Measurements from ENCODE around the gene FRY. TPM values are rescaled to one million over a fixed set of nuclear protein-coding genes. Genes with fewer than 3 reads are reported as not detected.
"Not testable (repeated sequence)": the region's sequence is repeated elsewhere in the genome, so short reads cannot be mapped to it uniquely, and the experiment has no call there.

FRY gene
- 100 to 1,000 TPM in 1 of 4 donors, 10 to 100 TPM in 2, 1 to 10 TPM in 1; 6.7 to 106 (median 14.1) TPM for total RNA-seq

DNA sequence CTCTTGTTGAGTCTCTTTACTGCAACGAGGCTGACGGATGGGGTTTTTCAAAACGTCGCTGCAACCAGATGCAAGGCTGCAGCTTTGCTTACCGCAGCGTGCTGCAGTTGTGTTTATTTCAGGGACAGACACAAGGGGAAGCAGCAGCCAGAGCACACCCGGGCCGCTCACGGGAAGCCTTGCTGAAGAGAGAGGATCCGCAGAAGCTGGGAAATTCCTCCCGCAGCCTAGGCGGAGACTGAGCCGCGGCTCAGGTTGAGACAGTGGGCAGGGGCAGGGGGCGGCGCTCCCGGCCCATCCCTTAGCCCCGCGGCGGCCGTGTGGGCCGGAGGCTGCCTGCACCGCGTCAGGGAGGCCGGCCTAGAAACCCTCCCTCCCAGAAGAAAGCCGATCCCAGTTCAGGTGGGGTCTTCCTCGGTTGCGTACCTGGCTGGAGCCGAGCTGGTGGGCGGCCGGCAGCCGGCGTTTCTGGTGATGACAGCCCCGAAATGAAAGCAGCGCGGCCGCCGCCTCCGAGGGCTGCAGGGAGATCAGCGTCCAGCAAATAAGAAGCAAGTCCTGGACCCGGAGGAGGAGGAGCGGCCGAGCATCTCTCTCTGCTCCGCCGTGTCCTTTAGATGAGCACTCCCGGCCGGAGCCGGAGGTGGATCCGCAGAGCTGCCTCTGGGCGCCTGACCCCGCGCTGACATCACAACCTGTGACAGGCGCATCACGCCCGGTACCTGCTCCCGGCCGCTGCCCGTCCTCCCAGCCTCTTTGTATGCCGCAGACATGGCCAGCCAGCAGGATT, at the start of gene FRY:
Gene FRY (plus strand): TSS at position 750 of the 790 bp plus-strand sequence. CDS start 22 bp downstream, at position 772.
- Histone ChIP-seq H3K27ac (peak within 1 kb of the TSS; percentile 52 to 77 (median 66)), H3K27me3 (no peaks in the 10 kb centered on the region), H3K4me1 (peaks cover 0 to 11% (median 0%) of the 10 kb centered on the region in 4 donors), H3K36me3 (no peaks in the 10 kb centered on the region), H3K4me3 (peak within 1 kb of the TSS; percentile 45 to 87 (median 64)), H3K9me3 (no peaks in the 10 kb centered on the region)
- DNase-seq = peak; percentile 50 to 86 (median 68)
- TF ChIP-seq, protein P1, sequence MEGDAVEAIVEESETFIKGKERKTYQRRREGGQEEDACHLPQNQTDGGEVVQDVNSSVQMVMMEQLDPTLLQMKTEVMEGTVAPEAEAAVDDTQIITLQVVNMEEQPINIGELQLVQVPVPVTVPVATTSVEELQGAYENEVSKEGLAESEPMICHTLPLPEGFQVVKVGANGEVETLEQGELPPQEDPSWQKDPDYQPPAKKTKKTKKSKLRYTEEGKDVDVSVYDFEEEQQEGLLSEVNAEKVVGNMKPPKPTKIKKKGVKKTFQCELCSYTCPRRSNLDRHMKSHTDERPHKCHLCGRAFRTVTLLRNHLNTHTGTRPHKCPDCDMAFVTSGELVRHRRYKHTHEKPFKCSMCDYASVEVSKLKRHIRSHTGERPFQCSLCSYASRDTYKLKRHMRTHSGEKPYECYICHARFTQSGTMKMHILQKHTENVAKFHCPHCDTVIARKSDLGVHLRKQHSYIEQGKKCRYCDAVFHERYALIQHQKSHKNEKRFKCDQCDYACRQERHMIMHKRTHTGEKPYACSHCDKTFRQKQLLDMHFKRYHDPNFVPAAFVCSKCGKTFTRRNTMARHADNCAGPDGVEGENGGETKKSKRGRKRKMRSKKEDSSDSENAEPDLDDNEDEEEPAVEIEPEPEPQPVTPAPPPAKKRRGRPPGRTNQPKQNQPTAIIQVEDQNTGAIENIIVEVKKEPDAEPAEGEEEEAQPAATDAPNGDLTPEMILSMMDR (IDR thresholded peaks at IDR 0.05) = no peak
- no peak for TF ChIP-seq POLR2A (IDR thresholded peaks at IDR 0.05)

DNA sequence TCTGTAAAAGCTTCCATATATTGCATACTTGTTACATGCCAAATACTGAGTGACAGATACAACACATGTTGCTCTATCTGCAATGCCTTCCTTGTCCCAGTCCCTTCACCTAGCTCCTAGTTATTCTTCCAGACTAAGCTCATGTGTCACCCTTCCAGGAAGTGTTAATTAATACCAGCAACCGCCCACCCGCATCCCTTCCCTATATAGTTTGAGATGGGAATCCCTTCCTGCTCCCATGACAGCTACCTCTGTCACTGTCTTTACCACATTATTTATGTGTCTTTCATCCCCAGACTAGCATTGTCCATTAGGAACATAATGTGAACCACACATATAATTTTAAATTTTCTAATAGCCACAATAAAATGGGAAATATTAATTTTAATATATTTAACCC, 49.5 kb upstream of the FRY start:
- TF ChIP-seq, protein P1 (IDR thresholded peaks at IDR 0.05) = no peak
- TF ChIP-seq POLR2A (IDR thresholded peaks at IDR 0.05) = no peak
- Histone ChIP-seq H3K27ac (no peak overlapping the region), H3K4me1 (peaks cover 0 to 10% (median 0%) of the 10 kb centered on the region in 4 donors), H3K9me3 (no peaks in the 10 kb centered on the region), H3K36me3 (no peaks in the 10 kb centered on the region), H3K4me3 (no peak overlapping the region), H3K27me3 (no peaks in the 10 kb centered on the region)
- no peak for DNase-seq

DNA sequence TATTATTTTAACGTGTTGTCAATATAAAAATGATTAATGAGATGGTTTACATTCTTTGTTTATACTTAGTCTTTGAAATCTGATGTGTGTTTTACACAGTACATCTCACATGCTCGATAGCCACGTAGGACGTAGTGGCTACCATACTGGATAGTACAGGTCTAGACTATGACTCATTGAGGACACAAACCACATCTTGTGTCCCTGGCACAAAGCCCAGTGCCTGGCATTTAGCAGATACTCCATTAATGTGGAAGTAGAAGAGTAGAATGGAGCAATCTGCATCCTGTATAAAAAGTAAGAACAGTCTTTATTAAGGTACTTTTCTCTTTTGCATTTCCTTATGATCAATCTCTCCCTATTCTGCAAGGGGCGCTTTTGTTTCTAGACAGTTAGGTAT, 49.0 kb upstream of the FRY start:
- Histone ChIP-seq H3K9me3 (no peaks in the 10 kb centered on the region), H3K4me1 (peaks cover 0 to 10% (median 0%) of the 10 kb centered on the region in 4 donors), H3K4me3 (no peak overlapping the region), H3K27me3 (no peaks in the 10 kb centered on the region), H3K27ac (no peak overlapping the region), H3K36me3 (no peaks in the 10 kb centered on the region)
- TF ChIP-seq, protein P1 (IDR thresholded peaks at IDR 0.05) = no peak
- no peak for TF ChIP-seq POLR2A (IDR thresholded peaks at IDR 0.05)
- DNase-seq = peak in 2 of 3 donors; percentile 67 to 88

DNA sequence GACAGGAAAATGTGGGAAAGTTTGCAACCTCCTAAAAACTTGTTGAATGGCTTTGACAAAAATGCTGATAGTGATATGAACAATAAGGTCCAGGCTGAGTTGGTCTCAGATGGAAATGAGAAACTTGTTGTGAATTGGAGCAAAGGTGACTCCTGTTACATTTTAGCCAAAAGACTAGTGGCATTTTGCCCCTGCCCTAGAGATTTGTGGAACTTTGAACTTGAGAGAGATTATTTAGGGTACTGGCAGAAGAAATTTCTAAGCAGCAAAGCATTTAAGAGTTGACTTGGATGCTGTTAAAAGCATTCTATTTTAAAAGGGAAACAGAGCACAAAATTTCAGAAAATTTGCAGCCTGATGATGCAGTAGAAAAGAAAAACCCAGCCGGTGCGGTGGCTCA, 47.9 kb upstream of the FRY start:
- DNase-seq, H3K36me3 ChIP-seq, H3K27ac ChIP-seq, H3K4me1 ChIP-seq, H3K9me3 ChIP-seq, H3K27me3 ChIP-seq, H3K4me3 ChIP-seq: not testable (repeated sequence)

DNA sequence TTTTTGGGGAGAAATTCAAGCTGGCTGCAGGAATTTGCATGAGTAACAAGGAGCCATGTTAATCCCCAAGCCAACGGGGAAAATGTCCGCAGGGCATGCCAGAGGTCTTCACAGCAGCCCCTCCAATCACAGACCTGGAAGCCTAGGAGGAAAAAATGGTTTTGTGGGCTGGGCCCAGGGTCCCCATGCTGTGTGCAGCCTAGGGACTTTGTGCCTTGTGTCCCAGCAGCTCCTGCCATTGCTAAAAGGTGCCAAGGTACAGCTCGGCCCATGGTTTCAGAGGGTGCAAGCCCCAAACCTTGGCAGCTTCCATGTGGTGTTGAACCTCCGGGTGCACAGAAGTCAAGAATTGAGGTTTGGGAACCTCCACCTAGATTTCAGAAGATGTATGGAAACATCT, 47.2 kb upstream of the FRY start:
- not testable (repeated sequence) for DNase-seq

DNA sequence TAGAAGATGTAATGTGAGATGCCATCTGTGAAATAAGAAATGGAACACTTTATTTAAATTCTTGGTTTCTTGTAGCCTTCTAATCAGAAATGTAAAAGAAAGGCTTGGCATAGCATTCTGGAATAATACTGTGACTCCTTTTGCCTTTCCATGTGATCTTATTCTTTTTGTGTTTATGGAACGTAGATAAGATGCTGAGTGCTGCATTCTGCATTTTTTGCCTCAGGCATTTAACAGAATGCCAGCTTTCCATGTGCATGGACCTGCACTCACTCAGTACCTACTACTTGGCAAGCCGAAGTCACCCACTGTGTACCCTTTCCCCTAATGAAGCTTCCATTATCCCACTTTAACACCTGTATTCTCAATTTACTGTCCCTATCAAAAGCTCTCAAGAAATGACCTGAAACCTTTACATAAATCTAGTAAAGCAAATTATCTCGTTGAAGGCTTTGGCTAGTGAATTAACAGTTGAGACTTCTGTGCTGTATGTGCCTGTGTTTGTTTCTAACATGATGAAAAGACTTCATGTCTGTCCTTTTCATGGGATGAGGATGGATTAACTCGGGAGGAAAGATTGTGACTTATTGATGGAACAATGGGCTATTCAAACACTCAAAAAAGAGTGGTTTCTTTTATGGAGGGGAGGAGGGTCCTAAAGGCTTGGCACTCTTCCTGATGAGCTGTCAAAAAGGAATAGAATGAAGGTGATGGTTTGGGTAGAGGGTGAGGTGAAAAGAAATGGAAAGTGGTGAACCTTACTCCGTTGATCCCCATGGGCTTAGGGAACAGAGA, 44.7 kb upstream of the FRY start:
- no peak for DNase-seq
- no peak overlapping the region for H3K27ac ChIP-seq

More for the DNA sequence above, 47.2 kb upstream of the FRY start:
- H3K27me3 ChIP-seq, H3K36me3 ChIP-seq, H3K27ac ChIP-seq, H3K4me3 ChIP-seq, H3K9me3 ChIP-seq, H3K4me1 ChIP-seq: not testable (repeated sequence)

More for the DNA sequence above, 44.7 kb upstream of the FRY start:
- Histone ChIP-seq H3K4me3 (no peak overlapping the region), H3K27me3 (no peaks in the 10 kb centered on the region), H3K4me1 (peaks cover 0 to 9% (median 0%) of the 10 kb centered on the region in 4 donors), H3K36me3 (no peaks in the 10 kb centered on the region), H3K9me3 (no peaks in the 10 kb centered on the region)
- no peak for TF ChIP-seq POLR2A (IDR thresholded peaks at IDR 0.05)
- TF ChIP-seq, protein P1 (IDR thresholded peaks at IDR 0.05) = no peak

Measured in Peyer's patch (tissue), 4 donors.